PFSK-1 (cell line): ENCODE results near the gene FFAR4.

Experiments used
- FOXP2 ChIP-seq: optimal IDR thresholded peaks from 2 replicates; pipeline ENCODE3; 2011; ENCODE audit warnings: borderline replicate concordance, control low read depth, inconsistent platforms; ENCODE audit not compliant: insufficient read depth; ENCODE audit errors: extremely low read length, extremely low read depth
- POLR2AphosphoS5 ChIP-seq: IDR thresholded peaks from 2 replicates; pipeline ENCODE4 v1.6.1; 2012; ENCODE audit warnings: low read depth, mild to moderate bottlenecking, control low read depth, low read length, moderate library complexity
- SIN3A ChIP-seq: IDR thresholded peaks from 2 replicates; pipeline ENCODE4 v1.6.1; 2012; ENCODE audit warnings: mild to moderate bottlenecking, low read length, moderate library complexity, borderline replicate concordance; ENCODE audit not compliant: insufficient read depth
- TAF1 ChIP-seq: IDR thresholded peaks from 2 replicates; pipeline ENCODE4 v1.6.1; 2012; ENCODE audit warnings: low read length, control low read depth, borderline replicate concordance; ENCODE audit not compliant: insufficient read depth
- TF ChIP-seq, protein P1 (sequence below), 2 experiments: IDR thresholded peaks; 2 replicates each; pipeline versions ENCODE4 v1.6.1 to v1.8.0; 2011 to 2012; ENCODE audit warnings: low read depth in 2 of 2, low read length in 2 of 2, control low read depth in 1 of 2, inconsistent platforms in 1 of 2, mild to moderate bottlenecking in 1 of 2, moderate library complexity in 1 of 2; ENCODE audit not compliant: insufficient read depth in 1 of 2

- TF ChIP-seq, protein P1, sequence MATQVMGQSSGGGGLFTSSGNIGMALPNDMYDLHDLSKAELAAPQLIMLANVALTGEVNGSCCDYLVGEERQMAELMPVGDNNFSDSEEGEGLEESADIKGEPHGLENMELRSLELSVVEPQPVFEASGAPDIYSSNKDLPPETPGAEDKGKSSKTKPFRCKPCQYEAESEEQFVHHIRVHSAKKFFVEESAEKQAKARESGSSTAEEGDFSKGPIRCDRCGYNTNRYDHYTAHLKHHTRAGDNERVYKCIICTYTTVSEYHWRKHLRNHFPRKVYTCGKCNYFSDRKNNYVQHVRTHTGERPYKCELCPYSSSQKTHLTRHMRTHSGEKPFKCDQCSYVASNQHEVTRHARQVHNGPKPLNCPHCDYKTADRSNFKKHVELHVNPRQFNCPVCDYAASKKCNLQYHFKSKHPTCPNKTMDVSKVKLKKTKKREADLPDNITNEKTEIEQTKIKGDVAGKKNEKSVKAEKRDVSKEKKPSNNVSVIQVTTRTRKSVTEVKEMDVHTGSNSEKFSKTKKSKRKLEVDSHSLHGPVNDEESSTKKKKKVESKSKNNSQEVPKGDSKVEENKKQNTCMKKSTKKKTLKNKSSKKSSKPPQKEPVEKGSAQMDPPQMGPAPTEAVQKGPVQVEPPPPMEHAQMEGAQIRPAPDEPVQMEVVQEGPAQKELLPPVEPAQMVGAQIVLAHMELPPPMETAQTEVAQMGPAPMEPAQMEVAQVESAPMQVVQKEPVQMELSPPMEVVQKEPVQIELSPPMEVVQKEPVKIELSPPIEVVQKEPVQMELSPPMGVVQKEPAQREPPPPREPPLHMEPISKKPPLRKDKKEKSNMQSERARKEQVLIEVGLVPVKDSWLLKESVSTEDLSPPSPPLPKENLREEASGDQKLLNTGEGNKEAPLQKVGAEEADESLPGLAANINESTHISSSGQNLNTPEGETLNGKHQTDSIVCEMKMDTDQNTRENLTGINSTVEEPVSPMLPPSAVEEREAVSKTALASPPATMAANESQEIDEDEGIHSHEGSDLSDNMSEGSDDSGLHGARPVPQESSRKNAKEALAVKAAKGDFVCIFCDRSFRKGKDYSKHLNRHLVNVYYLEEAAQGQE (IDR thresholded peaks at IDR 0.05; ENCODE audit: insufficient read depth in 1 of 2, low read depth in 2 of 2, low read length in 2 of 2), result no peak
- TF ChIP-seq POLR2AphosphoS5 (no peak), SIN3A (no peak), FOXP2 (no peak), TAF1 (no peak)
Observed at GRCh38 chr10:93630625-93631557, 64.4 kb downstream of the FFAR4 start.
